ENCODE results near the gene COASY.

GRCh38 chr17:42530952-42531454 is 30.9 kb upstream of the COASY start:
- TF ChIP-seq CTCF (IDR thresholded peaks at IDR 0.05) = no peak
- no peak for TF ChIP-seq POLR2A (IDR thresholded peaks at IDR 0.05; ENCODE audit: low read depth)
- no peak for TF ChIP-seq EP300 (IDR thresholded peaks at IDR 0.05)
- TF ChIP-seq POLR2AphosphoS5 (IDR thresholded peaks at IDR 0.05) = no peak
